OCI-LY3 (cell line): ENCODE measurements around the gene CASP14.

ENCODE experiments used
- H2AFZ ChIP-seq: fragments of 200-600, 300-600 bp; shearing (Covaris generic); 2 replicates; pipeline ENCODE4 v1.6.0; 2014; ENCODE audit warnings: antibody characterized with exemption, low read depth, low read length
- H3K27ac ChIP-seq: fragments of 200-600, 300-600 bp; sonication (generic); 2 replicates; pipeline ENCODE4 v1.5.1; 2014; ENCODE audit warnings: mild to moderate bottlenecking, low read length, moderate library complexity, mixed read lengths
- H3K27me3 ChIP-seq: fragments of 200-600, 300-600 bp; sonication (generic); 2 replicates; pipeline ENCODE4 v1.6.1; 2014; ENCODE audit warnings: low read depth, low read length, mixed read lengths
- H3K36me3 ChIP-seq: fragments of 200-600, 300-600 bp; sonication (generic); replicated peaks from 2 replicates; pipeline ENCODE3; 2014; ENCODE audit warnings: low read depth, low read length, mixed read lengths
- H3K4me1 ChIP-seq: fragments of 300-600, 200-600 bp; sonication (generic); 2 replicates; pipeline ENCODE4 v1.6.1; 2014; ENCODE audit warnings: low read length, mixed read lengths
- H3K4me2 ChIP-seq: fragments of 200-600, 300-600 bp; sonication (generic); 2 replicates; pipeline ENCODE4 v1.6.1; 2014; ENCODE audit warnings: low read length, mixed read lengths
- H3K4me3 ChIP-seq: fragments of 300-600, 200-600 bp; sonication (generic); 2 replicates; pipeline ENCODE4 v1.5.1; 2014; ENCODE audit warnings: antibody characterized with exemption, mild to moderate bottlenecking, low read length, moderate library complexity
- H3K79me2 ChIP-seq: fragments of 300-600, 200-600 bp; shearing (Covaris generic); 2 replicates; pipeline ENCODE4 v1.6.1; 2014; ENCODE audit warnings: mild to moderate bottlenecking, low read length, mixed read lengths
- H3K9ac ChIP-seq: fragments of 300-600, 200-600 bp; shearing (Covaris generic); 2 replicates; pipeline ENCODE4 v1.6.0; 2014; ENCODE audit warnings: mild to moderate bottlenecking, low read length, moderate library complexity
- H3K9me3 ChIP-seq: fragments of 200-600, 300-600 bp; shearing (Covaris generic); 2 replicates; pipeline ENCODE4 v1.6.1; 2014; ENCODE audit warnings: low read length, mixed read lengths; ENCODE audit not compliant: insufficient read depth
- H4K20me1 ChIP-seq: fragments of 200-600, 300-600 bp; sonication (generic); 2 replicates; pipeline ENCODE4 v1.6.1; 2016; ENCODE audit warnings: low read length, mixed read lengths; ENCODE audit not compliant: insufficient read depth
- EZH2phosphoT487 ChIP-seq: fragments of 200-600 bp; shearing (Covaris generic); IDR thresholded peaks from 2 replicates; pipeline ENCODE4 v1.6.1; 2018; ENCODE audit warnings: antibody characterized with exemption, mixed run types, low read depth
- TF ChIP-seq, protein P1 (sequence below): fragments of 200-600, 300-600 bp; sonication (generic); IDR thresholded peaks from 2 replicates; pipeline ENCODE4 v1.5.1; 2014; ENCODE audit warnings: antibody characterized with exemption, low read length, low read depth

Gene CASP14

DNA sequence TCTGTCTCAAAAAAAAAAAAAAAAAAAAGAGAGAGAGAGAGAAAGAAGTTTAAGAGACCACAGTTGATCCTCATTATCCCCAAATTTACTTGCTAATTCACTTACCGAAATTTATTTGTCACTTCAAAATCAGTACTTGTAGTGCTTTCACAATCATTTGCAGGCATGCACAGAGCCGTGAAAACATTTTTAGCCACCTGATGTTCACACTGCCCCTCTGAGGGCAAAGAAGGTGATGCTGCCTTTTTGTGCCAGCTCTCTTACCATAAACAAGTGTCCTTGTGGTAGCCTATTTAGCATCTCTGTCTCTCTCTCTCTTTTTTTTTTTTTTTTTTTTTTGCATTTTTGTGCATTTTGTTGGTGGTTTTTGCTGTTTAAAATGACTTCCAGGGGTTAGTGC is 24.1 kb upstream of the CASP14 start:
- Histone ChIP-seq H4K20me1 (no peaks in the 10 kb centered on the region), H3K4me1 (no peaks in the 10 kb centered on the region), H3K4me2 (no peak overlapping the region), H3K79me2 (no peaks in the 10 kb centered on the region), H3K27me3 (peaks cover 3% of the 10 kb centered on the region; the same call in 1 of the 2 replicates), H3K9ac (no peak overlapping the region), H3K27ac (no peak overlapping the region), H2AFZ (no peak overlapping the region), H3K36me3 (no peaks in the 10 kb centered on the region), H3K4me3 (no peak overlapping the region), H3K9me3 (no peaks in the 10 kb centered on the region)
- TF ChIP-seq, protein P1, sequence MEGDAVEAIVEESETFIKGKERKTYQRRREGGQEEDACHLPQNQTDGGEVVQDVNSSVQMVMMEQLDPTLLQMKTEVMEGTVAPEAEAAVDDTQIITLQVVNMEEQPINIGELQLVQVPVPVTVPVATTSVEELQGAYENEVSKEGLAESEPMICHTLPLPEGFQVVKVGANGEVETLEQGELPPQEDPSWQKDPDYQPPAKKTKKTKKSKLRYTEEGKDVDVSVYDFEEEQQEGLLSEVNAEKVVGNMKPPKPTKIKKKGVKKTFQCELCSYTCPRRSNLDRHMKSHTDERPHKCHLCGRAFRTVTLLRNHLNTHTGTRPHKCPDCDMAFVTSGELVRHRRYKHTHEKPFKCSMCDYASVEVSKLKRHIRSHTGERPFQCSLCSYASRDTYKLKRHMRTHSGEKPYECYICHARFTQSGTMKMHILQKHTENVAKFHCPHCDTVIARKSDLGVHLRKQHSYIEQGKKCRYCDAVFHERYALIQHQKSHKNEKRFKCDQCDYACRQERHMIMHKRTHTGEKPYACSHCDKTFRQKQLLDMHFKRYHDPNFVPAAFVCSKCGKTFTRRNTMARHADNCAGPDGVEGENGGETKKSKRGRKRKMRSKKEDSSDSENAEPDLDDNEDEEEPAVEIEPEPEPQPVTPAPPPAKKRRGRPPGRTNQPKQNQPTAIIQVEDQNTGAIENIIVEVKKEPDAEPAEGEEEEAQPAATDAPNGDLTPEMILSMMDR: peak; percentile 51
- no peak for TF ChIP-seq EZH2phosphoT487

DNA sequence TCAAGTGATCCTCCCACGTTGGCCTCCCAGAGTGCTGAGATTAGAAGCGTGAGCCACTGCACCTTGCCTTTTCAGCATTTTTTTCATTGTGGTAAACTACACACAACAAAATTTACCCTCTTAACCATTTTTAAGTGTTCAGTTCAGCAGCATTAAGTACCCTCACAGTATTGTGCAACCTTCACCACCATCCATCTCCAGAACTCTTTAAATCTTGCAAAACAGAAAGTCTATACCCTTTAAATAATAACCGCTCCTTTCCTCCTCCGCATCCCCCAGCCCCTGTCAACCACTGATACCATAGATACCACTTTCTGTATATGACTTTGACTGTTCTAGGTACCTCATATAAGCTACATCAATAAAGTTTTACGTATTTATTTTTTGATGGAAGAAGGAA is 20.8 kb upstream of the CASP14 start:
- Histone ChIP-seq H3K4me1 (no peaks in the 10 kb centered on the region), H3K9me3 (no peaks in the 10 kb centered on the region), H3K27ac (no peak overlapping the region), H3K9ac (no peak overlapping the region), H3K36me3 (no peaks in the 10 kb centered on the region), H3K79me2 (no peaks in the 10 kb centered on the region), H3K27me3 (peaks cover 3% of the 10 kb centered on the region; the same call in 1 of the 2 replicates), H4K20me1 (no peaks in the 10 kb centered on the region), H3K4me2 (no peak overlapping the region), H2AFZ (no peak overlapping the region), H3K4me3 (no peak overlapping the region)
- TF ChIP-seq EZH2phosphoT487: no peak
- TF ChIP-seq, protein P1: no peak

DNA sequence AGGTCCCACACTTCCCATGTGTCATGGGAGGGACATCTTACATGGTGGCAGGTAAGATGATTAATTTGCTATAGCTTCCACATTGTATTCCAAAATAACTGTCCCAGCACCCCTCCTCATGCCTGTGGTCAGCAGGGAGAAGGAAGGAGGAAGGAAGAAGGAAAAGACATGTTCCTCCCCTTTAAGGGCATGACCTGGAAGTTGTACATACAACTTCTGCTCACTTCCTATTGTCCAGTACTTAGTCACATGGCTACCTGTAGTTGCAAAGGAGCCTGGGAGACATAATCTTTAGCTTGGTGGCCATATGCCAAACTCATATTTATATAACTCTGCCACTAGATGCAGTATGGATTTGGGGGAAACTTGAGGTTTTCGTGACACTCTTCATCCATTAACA is 17.6 kb upstream of the CASP14 start:
- H3K27ac ChIP-seq: no peak overlapping the region
- H3K9ac ChIP-seq: no peak overlapping the region
- TF ChIP-seq EZH2phosphoT487: no peak
- TF ChIP-seq, protein P1: no peak
- H3K27me3 ChIP-seq: no peaks in the 10 kb centered on the region
- H3K36me3 ChIP-seq: no peaks in the 10 kb centered on the region
- no peak overlapping the region for H2AFZ ChIP-seq
- H3K79me2 ChIP-seq: no peaks in the 10 kb centered on the region
- H3K4me1 ChIP-seq: no peaks in the 10 kb centered on the region
- no peak overlapping the region for H3K4me2 ChIP-seq
- H3K9me3 ChIP-seq: no peaks in the 10 kb centered on the region
- no peak overlapping the region for H3K4me3 ChIP-seq
- H4K20me1 ChIP-seq: no peaks in the 10 kb centered on the region

DNA sequence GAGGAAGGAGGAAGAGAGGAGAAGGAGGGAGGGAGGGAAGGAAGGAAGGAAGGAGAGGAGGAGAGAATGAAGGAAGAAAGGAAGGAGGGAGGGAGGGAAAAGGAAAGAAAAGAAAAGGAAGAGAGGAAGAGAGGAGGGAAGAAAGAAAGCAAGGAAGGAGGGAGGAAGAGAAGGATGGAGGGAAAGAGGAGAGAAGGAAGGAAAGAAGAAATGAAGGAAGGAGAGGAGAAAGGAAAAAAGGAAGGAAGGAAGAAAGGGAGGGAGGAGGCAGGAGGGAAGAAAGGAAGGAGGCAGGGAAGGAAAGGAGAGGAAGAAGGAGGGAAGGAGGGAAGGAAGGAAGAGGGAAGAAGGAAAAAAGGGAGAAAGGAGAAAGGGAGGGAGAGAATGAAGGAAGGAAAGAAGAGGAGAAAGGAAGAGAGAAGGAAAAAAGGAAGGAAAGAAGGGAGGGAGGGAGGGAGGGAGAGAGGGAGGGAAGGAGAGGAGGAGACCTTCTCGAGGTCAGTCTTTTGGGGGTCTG is 13.4 kb upstream of the CASP14 start:
- Histone ChIP-seq H3K4me3 (no peak overlapping the region), H3K79me2 (no peaks in the 10 kb centered on the region), H3K36me3 (no peaks in the 10 kb centered on the region), H3K4me1 (no peaks in the 10 kb centered on the region), H3K9ac (no peak overlapping the region), H3K27me3 (peaks cover 6% of the 10 kb centered on the region), H2AFZ (no peak overlapping the region), H3K27ac (no peak overlapping the region), H3K4me2 (no peak overlapping the region), H4K20me1 (no peaks in the 10 kb centered on the region), H3K9me3 (no peaks in the 10 kb centered on the region)
- TF ChIP-seq, protein P1: no peak
- TF ChIP-seq EZH2phosphoT487: no peak
